Stimulated activated CD4-positive, alpha-beta T cell treated with anti-CD3 and anti-CD28 coated beads, TNF-alpha, amount 100 ng/mL, for 4 hours (primary cell): ENCODE measurements around the gene DMRT2.

Experiments
- DNase-seq, 3 experiments: peaks; one replicate each; pipeline ENCODE4 v3.0.0-alpha.2; 2020; ENCODE audit warnings: low read depth in 3 of 3

The DMRT2 gene

GRCh38 chr9:1094749-1095148, 44.6 kb downstream of the DMRT2 start:
- no peak for DNase-seq

GRCh38 chr9:1096155-1096964, 46.2 kb downstream of the DMRT2 start:
- DNase-seq: no peak

- DNase-seq: no peak
These were observed 48.4 kb downstream of the DMRT2 start for GRCh38 chr9:1098551-1098950.

GRCh38 chr9:1100201-1100600, 50.0 kb downstream of the DMRT2 start:
- DNase-seq: no peak

- DNase-seq: no peak
These were observed 50.8 kb downstream of the DMRT2 start for GRCh38 chr9:1100945-1101344.

- no peak for DNase-seq
These were observed 51.9 kb downstream of the DMRT2 start for GRCh38 chr9:1101846-1102641.

GRCh38 chr9:1102642-1102970, 52.4 kb downstream of the DMRT2 start:
- no peak for DNase-seq
